SK-N-SH (cell line): Measurements from ENCODE around the gene ZNF132. TPM values are rescaled to one million over a fixed set of nuclear protein-coding genes. Genes with fewer than 3 reads are reported as not detected.

Source experiments
- CTCF ChIA-PET: fragments of 300-600, 350-600 bp; formaldehyde crosslinking; extraction: SDS; loops from one replicate; lab custom pipeline; 2021; lab: Yijun Ruan, JAX
- POLR2A ChIA-PET: fragments of 350-600 bp; sonication (Branson Sonifier 250); formaldehyde crosslinking; extraction: SDS; loops from one replicate; lab custom pipeline; 2020; ENCODE audit warnings: antibody characterized with exemption, inconsistent platforms; lab: Yijun Ruan, JAX
- DNase-seq: peaks from one replicate; pipeline ENCODE4 v3.0.0; 2012
- H2AFZ ChIP-seq: fragments of 200-600 bp; sonication (generic); 2 replicates; pipeline ENCODE4 v1.8.1; 2016; ENCODE audit warnings: antibody characterized with exemption, mild to moderate bottlenecking, low read depth
- H3F3A ChIP-seq: fragments of 200-600 bp; sonication (generic); replicated peaks from 2 replicates; pipeline ENCODE3; 2016; ENCODE audit warnings: antibody characterized with exemption, mild to moderate bottlenecking; ENCODE audit not compliant: insufficient read depth
- H3K27ac ChIP-seq, 2 experiments: fragments of 200-500 bp in 1 of 2; fragments of 200-600 bp in 1 of 2; sonication (Bioruptor generic) in 1 of 2; sonication (generic), shearing (Covaris generic) in 1 of 2; 2 replicates each; pipeline versions ENCODE4 v1.5.1 to v1.6.1; 2014 to 2016; ENCODE audit warnings: low read depth in 2 of 2, inconsistent platforms in 1 of 2, low read length in 1 of 2, mild to moderate bottlenecking in 1 of 2, mixed read lengths in 1 of 2
- H3K27me3 ChIP-seq: fragments of 200-600 bp; sonication (generic), shearing (Covaris generic); 2 replicates; pipeline ENCODE4 v1.6.1; 2016; ENCODE audit warnings: mixed run types; ENCODE audit not compliant: insufficient read depth
- H3K36me3 ChIP-seq, 2 experiments: fragments of 200-500 bp in 1 of 2; fragments of 200-600 bp in 1 of 2; sonication (Bioruptor generic) in 1 of 2; sonication (generic) in 1 of 2; replicated peaks in 1 of 2; 2 replicates each; pipeline versions ENCODE3 to v1.5.1; 2014 to 2016; ENCODE audit warnings: low read length in 1 of 2, mild to moderate bottlenecking in 1 of 2; ENCODE audit not compliant: insufficient read depth in 2 of 2, control insufficient read depth in 1 of 2
- H3K4me1 ChIP-seq, 2 experiments: fragments of 200-500 bp in 1 of 2; fragments of 200-600 bp in 1 of 2; sonication (Bioruptor generic) in 1 of 2; sonication (generic), shearing (Covaris generic) in 1 of 2; 2 replicates each; pipeline versions ENCODE4 v1.5.1 to v1.6.1; 2014 to 2016; ENCODE audit warnings: low read depth in 1 of 2, low read length in 1 of 2, mixed run types in 1 of 2; ENCODE audit not compliant: insufficient read depth in 2 of 2, control insufficient read depth in 1 of 2
- H3K4me2 ChIP-seq: fragments of 200-600 bp; sonication (generic), shearing (Covaris generic); 2 replicates; pipeline ENCODE4 v1.6.1; 2017; ENCODE audit warnings: mixed run types
- H3K4me3 ChIP-seq, 2 experiments: fragments of 200-500 bp in 1 of 2; fragments of 200-600 bp in 1 of 2; sonication (Bioruptor generic) in 1 of 2; sonication (generic), shearing (Covaris generic) in 1 of 2; 2 replicates each; pipeline versions ENCODE4 v1.5.1 to v1.8.1; 2014 to 2016; ENCODE audit warnings: low read depth in 2 of 2, inconsistent platforms in 1 of 2, low read length in 1 of 2, mild to moderate bottlenecking in 1 of 2, mixed read lengths in 1 of 2, moderate library complexity in 1 of 2
- H3K79me2 ChIP-seq: fragments of 200-600 bp; sonication (generic); 2 replicates; pipeline ENCODE4 v1.8.1; 2017; ENCODE audit warnings: mild to moderate bottlenecking; ENCODE audit not compliant: insufficient read depth
- H3K9ac ChIP-seq: fragments of 200-600 bp; sonication (generic); 2 replicates; pipeline ENCODE4 v1.6.1; 2017; ENCODE audit warnings: mixed run types
- H3K9me2 ChIP-seq: fragments of 200-600 bp; sonication (generic); 2 replicates; pipeline ENCODE4 v1.6.1; 2017; ENCODE audit warnings: mixed run types
- H3K9me3 ChIP-seq: fragments of 200-600 bp; sonication (generic); 2 replicates; pipeline ENCODE4 v1.6.1; 2017; ENCODE audit warnings: mixed run types, mild to moderate bottlenecking, moderate library complexity
- H4K20me1 ChIP-seq: fragments of 200-600 bp; sonication (generic); 2 replicates; pipeline ENCODE4 v1.6.1; 2017; ENCODE audit warnings: mild to moderate bottlenecking, mixed run types; ENCODE audit not compliant: insufficient read depth
- ELF1 ChIP-seq: IDR thresholded peaks from 2 replicates; pipeline ENCODE4 v1.4.0; 2012
- EP300 ChIP-seq, 2 experiments: IDR thresholded peaks; 2 replicates each; pipeline versions ENCODE4 v1.4.0 to v1.6.1; 2012; ENCODE audit warnings: borderline replicate concordance in 1 of 2, low read depth in 1 of 2, low read length in 1 of 2
- EZH2phosphoT487 ChIP-seq: fragments of 200-600 bp; sonication (generic); IDR thresholded peaks from 2 replicates; pipeline ENCODE4 v1.6.1; 2017; ENCODE audit warnings: low read depth, mixed run types, mild to moderate bottlenecking, antibody characterized with exemption, moderate library complexity, borderline replicate concordance
- FOSL2 ChIP-seq: IDR thresholded peaks from 2 replicates; pipeline ENCODE4 v1.4.0; 2012; ENCODE audit warnings: low read depth, mild to moderate bottlenecking, moderate library complexity, borderline replicate concordance
- JUND ChIP-seq: IDR thresholded peaks from 2 replicates; pipeline ENCODE4 v1.4.0; 2012
- NFIC ChIP-seq: IDR thresholded peaks from 2 replicates; pipeline ENCODE4 v1.4.0; 2012; ENCODE audit warnings: borderline replicate concordance
- REST ChIP-seq: IDR thresholded peaks from 2 replicates; pipeline ENCODE4 v1.6.1; 2012; ENCODE audit warnings: mild to moderate bottlenecking, low read depth, low read length, moderate library complexity
- RXRA ChIP-seq: IDR thresholded peaks from 2 replicates; pipeline ENCODE4 v1.4.0; 2012; ENCODE audit warnings: low read depth, mild to moderate bottlenecking, borderline replicate concordance
- SIN3A ChIP-seq: IDR thresholded peaks from 2 replicates; pipeline ENCODE4 v1.6.1; 2012; ENCODE audit warnings: low read depth, mild to moderate bottlenecking, low read length, moderate library complexity, borderline replicate concordance
- SMC3 ChIP-seq: IDR thresholded peaks from 2 replicates; pipeline ENCODE4 v1.6.1; 2012; ENCODE audit warnings: low read depth, low read length, improper control_type of control experiment
- YY1 ChIP-seq: IDR thresholded peaks from 2 replicates; pipeline ENCODE4 v1.4.0; 2012; ENCODE audit warnings: low read depth, mild to moderate bottlenecking
- WGBS: methylation state at CpG from one replicate; pipeline ENCODE4 v1.1.6; 2017; ENCODE audit warnings: low lambda C conversion rate; 5-methylcytosine and 5-hydroxymethylcytosine counted together
- polyA plus RNA-seq, 3 experiments: library from polyadenylated mRNA; depleted of rRNA; stranded (reverse); fragments of >200 nt; gene quantifications; 2 replicates each; pipeline ENCODE4 v1.2.3, GENCODE V29; 2012
- TF ChIP-seq, protein P1 (sequence below): fragments of 200-600 bp; sonication (generic); IDR thresholded peaks from 2 replicates; pipeline ENCODE4 v1.6.1; 2017; ENCODE audit warnings: antibody characterized with exemption, mild to moderate bottlenecking, moderate library complexity

Gene ZNF132
- polyA plus RNA-seq, 1 of the 3 experiments (the other 2 are of a cell fraction), result 1.3 TPM

- H3K9ac ChIP-seq, result no peak overlapping the region
- WGBS, result 95% methylated on average over 2 of the region's 2 CpGs
- H3K36me3 ChIP-seq, result peaks cover 0 to 17% of the 10 kb centered on the region in 2 experiments
- no peak overlapping the region for H3K4me2 ChIP-seq
- no peak for TF ChIP-seq NFIC
- TF ChIP-seq RXRA, result no peak
- TF ChIP-seq YY1, result no peak
- TF ChIP-seq, all 33 proteins: peak for 0
- H3K9me2 ChIP-seq, result no peaks in the 10 kb centered on the region
- no peaks in the 10 kb centered on the region for H4K20me1 ChIP-seq
- no peaks in the 10 kb centered on the region for H3K79me2 ChIP-seq
- H2AFZ ChIP-seq, result no peak overlapping the region
- POLR2A ChIA-PET, result no interaction called here
- no peaks in the 10 kb centered on the region for H3F3A ChIP-seq
- no peaks in the 10 kb centered on the region for H3K4me1 ChIP-seq
- H3K4me3 ChIP-seq, result no peak overlapping the region
- no peaks in the 10 kb centered on the region for H3K27me3 ChIP-seq
- no peaks in the 10 kb centered on the region for H3K9me3 ChIP-seq
- DNase-seq, result no peak
- CTCF ChIA-PET, result interaction anchor here (0.8 to 1.4 kb wide), 2 partner anchors 12 to 35 kb away, joined by 3 to 4 read pairs; no protein-coding TSS in a partner anchor
- no peak overlapping the region for H3K27ac ChIP-seq
Measured at GRCh38 chr19:58483776-58484175, 43.8 kb upstream of the ZNF132 start.

GRCh38 chr19:58482372-58482771 lies 42.4 kb upstream of the ZNF132 start:
- DNase-seq, result no peak
- ChIA-PET POLR2A (no interaction called here), CTCF (no interaction called here)
- H3K9me2 ChIP-seq, result no peaks in the 10 kb centered on the region
- no peaks in the 10 kb centered on the region for H3K79me2 ChIP-seq
- H3K4me3 ChIP-seq, result no peak overlapping the region
- WGBS, result 91% methylated on average over 6 of the region's 7 CpGs
- H3K9me3 ChIP-seq, result no peaks in the 10 kb centered on the region
- H3K27ac ChIP-seq, result no peak overlapping the region
- TF ChIP-seq EZH2phosphoT487, result no peak
- TF ChIP-seq FOSL2, result no peak
- TF ChIP-seq REST, result no peak
- no peak for TF ChIP-seq EP300 (IDR thresholded peaks at IDR 0.05; ENCODE audit: borderline replicate concordance in 1 of 2, low read depth in 1 of 2, low read length in 1 of 2)
- TF ChIP-seq, protein P1, sequence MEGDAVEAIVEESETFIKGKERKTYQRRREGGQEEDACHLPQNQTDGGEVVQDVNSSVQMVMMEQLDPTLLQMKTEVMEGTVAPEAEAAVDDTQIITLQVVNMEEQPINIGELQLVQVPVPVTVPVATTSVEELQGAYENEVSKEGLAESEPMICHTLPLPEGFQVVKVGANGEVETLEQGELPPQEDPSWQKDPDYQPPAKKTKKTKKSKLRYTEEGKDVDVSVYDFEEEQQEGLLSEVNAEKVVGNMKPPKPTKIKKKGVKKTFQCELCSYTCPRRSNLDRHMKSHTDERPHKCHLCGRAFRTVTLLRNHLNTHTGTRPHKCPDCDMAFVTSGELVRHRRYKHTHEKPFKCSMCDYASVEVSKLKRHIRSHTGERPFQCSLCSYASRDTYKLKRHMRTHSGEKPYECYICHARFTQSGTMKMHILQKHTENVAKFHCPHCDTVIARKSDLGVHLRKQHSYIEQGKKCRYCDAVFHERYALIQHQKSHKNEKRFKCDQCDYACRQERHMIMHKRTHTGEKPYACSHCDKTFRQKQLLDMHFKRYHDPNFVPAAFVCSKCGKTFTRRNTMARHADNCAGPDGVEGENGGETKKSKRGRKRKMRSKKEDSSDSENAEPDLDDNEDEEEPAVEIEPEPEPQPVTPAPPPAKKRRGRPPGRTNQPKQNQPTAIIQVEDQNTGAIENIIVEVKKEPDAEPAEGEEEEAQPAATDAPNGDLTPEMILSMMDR, result no peak
- TF ChIP-seq ELF1, result no peak
- TF ChIP-seq SIN3A, result no peak
- no peak for TF ChIP-seq JUND
- no peak for TF ChIP-seq SMC3
- no peaks in the 10 kb centered on the region for H4K20me1 ChIP-seq
- no peak overlapping the region for H3K9ac ChIP-seq
- peaks cover 0 to 17% of the 10 kb centered on the region in 2 experiments for H3K36me3 ChIP-seq
- H3K27me3 ChIP-seq, result no peaks in the 10 kb centered on the region
- no peak overlapping the region for H2AFZ ChIP-seq
- H3K4me1 ChIP-seq, result peaks cover 0 to 7% of the 10 kb centered on the region in 2 experiments; a peak in 1 of 4 replicates
- no peak overlapping the region for H3K4me2 ChIP-seq
- H3F3A ChIP-seq, result no peaks in the 10 kb centered on the region
